Tibial nerve (tissue), 4 donors: ENCODE measurements around the gene BTBD9.

Experiments used
- CTCF ChIP-seq, 5 experiments: fragments of 200-600 bp in 3 of 5; fragments of 450-650 bp in 2 of 5; sonication (generic) in 3 of 5; IDR thresholded peaks; one replicate each; pipeline ENCODE4 v1.5.1; 2016 to 2019; ENCODE audit warnings: antibody characterized with exemption in 5 of 5, mild to moderate bottlenecking in 3 of 5, moderate library complexity in 2 of 5
- EP300 ChIP-seq, 2 donors: sonication (generic); formaldehyde crosslinking; IDR thresholded peaks; one replicate each; pipeline ENCODE4 v1.6.1; 2017; ENCODE audit warnings: antibody characterized with exemption in 2 of 2, mild to moderate bottlenecking in 1 of 2
- POLR2A ChIP-seq, 2 donors: fragments of 450-650 bp; IDR thresholded peaks; one replicate each; pipeline ENCODE4 v1.6.1; 2017; ENCODE audit warnings: antibody characterized with exemption in 2 of 2, mild to moderate bottlenecking in 2 of 2, moderate library complexity in 2 of 2

- TF ChIP-seq CTCF (IDR thresholded peaks at IDR 0.05): no peak
- no peak for TF ChIP-seq POLR2A (IDR thresholded peaks at IDR 0.05)
- TF ChIP-seq EP300 (IDR thresholded peaks at IDR 0.05): no peak
These were observed 466.9 kb downstream of the BTBD9 start for GRCh38 chr6:38172739-38173410.
